Stomach (tissue), 9 donors: ENCODE data around the gene SULF2. TPM values are rescaled to one million over a fixed set of nuclear protein-coding genes. Genes with fewer than 3 reads are reported as not detected.
A peak's percentile ranks its signal among the peaks of the same experiment; 100 is the strongest.

ENCODE experiments used
- DNase-seq, 2 donors: peaks; one replicate each; pipeline versions ENCODE4 v3.0.0 to v3.0.0-alpha.2; 2013 to 2019
- H3K27ac ChIP-seq, 5 donors: fragments of 200-600 bp in 4 of 5; sonication (generic) in 4 of 5; one replicate each; pipeline ENCODE4 v1.5.1; 2013 to 2019; ENCODE audit warnings: mild to moderate bottlenecking in 1 of 5, moderate library complexity in 1 of 5
- H3K27me3 ChIP-seq, 3 donors: fragments of 200-600 bp; sonication (generic); one replicate each; pipeline ENCODE4 v1.5.1; 2017 to 2019; ENCODE audit warnings: mixed run types in 1 of 3
- H3K36me3 ChIP-seq, 4 donors: fragments of 200-600 bp; sonication (generic); 1 replicate in 3 of 4; 2 replicates in 1 of 4; pipeline ENCODE4 v1.5.1; 2016 to 2019
- H3K4me1 ChIP-seq, 4 donors: fragments of 200-600 bp; sonication (generic); one replicate each; pipeline ENCODE4 v1.5.1; 2016 to 2019
- H3K4me3 ChIP-seq, 4 donors: fragments of 200-600 bp; sonication (generic) in 3 of 4; one replicate each; pipeline ENCODE4 v1.5.1; 2016 to 2019; ENCODE audit warnings: mild to moderate bottlenecking in 1 of 4
- H3K9me3 ChIP-seq, 4 donors: fragments of 200-600 bp; sonication (generic); one replicate each; pipeline ENCODE4 v1.5.1; 2016 to 2019
- EP300 ChIP-seq: sonication (generic); formaldehyde crosslinking; IDR thresholded peaks from one replicate; pipeline ENCODE4 v1.6.1; 2017; ENCODE audit warnings: antibody characterized with exemption
- POLR2A ChIP-seq, 4 donors: fragments of 450-650 bp; IDR thresholded peaks; one replicate each; pipeline ENCODE4 v1.6.1; 2016; ENCODE audit warnings: antibody characterized with exemption in 4 of 4, control low read depth in 2 of 4, mild to moderate bottlenecking in 1 of 4, moderate library complexity in 1 of 4
- POLR2AphosphoS5 ChIP-seq, 3 donors: sonication (generic); formaldehyde crosslinking; IDR thresholded peaks; one replicate each; pipeline ENCODE4 v1.6.1; 2016; ENCODE audit warnings: antibody characterized with exemption in 3 of 3
- WGBS, 5 donors: extraction: QIAGEN DNeasy Blood & Tissue Kit in 3 of 5; methylation state at CpG; one replicate each; pipeline versions ENCODE4 v1.1.5 to v1.1.7; 2013 to 2018; 5-methylcytosine and 5-hydroxymethylcytosine counted together
- intact Hi-C: fragments of 100-400 bp; cut with DNase I; formaldehyde crosslinking; loops from one replicate; pipeline ENCODE4 v1.15.1; 2023; ENCODE audit warnings: low total_unique reads
- polyA plus RNA-seq, 3 donors: library from polyadenylated mRNA; stranded (reverse); fragments of 200-250 nt; gene quantifications; one replicate each; pipeline ENCODE4 v1.2.3, GENCODE V29; 2013
- small RNA-seq, 4 donors: library from RNA; depleted of rRNA; stranded (forward); fragments of <200 nt; gene quantifications; one replicate each; pipeline ENCODE3, GENCODE V24; 2016
- total RNA-seq, 5 donors: library from RNA; depleted of rRNA; stranded (reverse); fragments of >200 nt; gene quantifications; one replicate each; pipeline versions ENCODE4 v1.1.0 to v1.2.3, GENCODE V29; 2014 to 2016
- TF ChIP-seq, protein P1 (sequence below), 7 experiments: fragments of 450-650 bp in 4 of 7; fragments of 200-600 bp in 3 of 7; sonication (generic) in 3 of 7; IDR thresholded peaks; one replicate each; pipeline ENCODE4 v1.5.1; 2016 to 2019; ENCODE audit warnings: antibody characterized with exemption in 7 of 7, control low read depth in 2 of 7, mild to moderate bottlenecking in 1 of 7
- donor health status: healthy with polysubstance abuse.
- donor health status: Bipolar disorder and iron deficiency.
- donor health status: healthy.

Gene SULF2
- total and polyA plus RNA-seq, 8 donors, result 9.0 to 226 (median 27.3) TPM

DNA sequence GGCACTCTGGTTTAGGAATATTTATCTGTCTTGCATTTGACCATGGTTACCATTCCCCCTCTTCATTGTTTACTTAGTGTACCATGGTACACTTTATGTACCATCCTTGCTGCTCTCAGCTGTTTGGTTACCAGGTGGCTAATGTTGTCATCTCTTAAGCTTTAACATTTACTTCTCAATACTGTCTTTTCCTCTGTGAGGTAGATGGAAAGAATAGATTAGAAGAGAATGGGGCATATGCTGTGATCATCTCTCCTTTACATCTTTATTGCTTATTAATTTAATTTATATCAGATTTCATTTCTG lies 174.4 kb downstream of the SULF2 start:
- TF ChIP-seq, protein P1, sequence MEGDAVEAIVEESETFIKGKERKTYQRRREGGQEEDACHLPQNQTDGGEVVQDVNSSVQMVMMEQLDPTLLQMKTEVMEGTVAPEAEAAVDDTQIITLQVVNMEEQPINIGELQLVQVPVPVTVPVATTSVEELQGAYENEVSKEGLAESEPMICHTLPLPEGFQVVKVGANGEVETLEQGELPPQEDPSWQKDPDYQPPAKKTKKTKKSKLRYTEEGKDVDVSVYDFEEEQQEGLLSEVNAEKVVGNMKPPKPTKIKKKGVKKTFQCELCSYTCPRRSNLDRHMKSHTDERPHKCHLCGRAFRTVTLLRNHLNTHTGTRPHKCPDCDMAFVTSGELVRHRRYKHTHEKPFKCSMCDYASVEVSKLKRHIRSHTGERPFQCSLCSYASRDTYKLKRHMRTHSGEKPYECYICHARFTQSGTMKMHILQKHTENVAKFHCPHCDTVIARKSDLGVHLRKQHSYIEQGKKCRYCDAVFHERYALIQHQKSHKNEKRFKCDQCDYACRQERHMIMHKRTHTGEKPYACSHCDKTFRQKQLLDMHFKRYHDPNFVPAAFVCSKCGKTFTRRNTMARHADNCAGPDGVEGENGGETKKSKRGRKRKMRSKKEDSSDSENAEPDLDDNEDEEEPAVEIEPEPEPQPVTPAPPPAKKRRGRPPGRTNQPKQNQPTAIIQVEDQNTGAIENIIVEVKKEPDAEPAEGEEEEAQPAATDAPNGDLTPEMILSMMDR (IDR thresholded peaks at IDR 0.05), result no peak
- TF ChIP-seq POLR2A (IDR thresholded peaks at IDR 0.05) (no peak), EP300 (no peak), POLR2AphosphoS5 (IDR thresholded peaks at IDR 0.05) (no peak)
- intact Hi-C loops, result no loop called here
- no peaks in the 10 kb centered on the region for H3K27me3 ChIP-seq
- no peak overlapping the region for H3K4me3 ChIP-seq
- peaks cover 0 to 3% (median 0%) of the 10 kb centered on the region in 4 donors for H3K36me3 ChIP-seq
- no peak for DNase-seq
- peaks cover under 1 to 24% (median 11%) of the 10 kb centered on the region in 4 donors for H3K4me1 ChIP-seq
- no peak overlapping the region for H3K27ac ChIP-seq
- H3K9me3 ChIP-seq, result no peaks in the 10 kb centered on the region

DNA sequence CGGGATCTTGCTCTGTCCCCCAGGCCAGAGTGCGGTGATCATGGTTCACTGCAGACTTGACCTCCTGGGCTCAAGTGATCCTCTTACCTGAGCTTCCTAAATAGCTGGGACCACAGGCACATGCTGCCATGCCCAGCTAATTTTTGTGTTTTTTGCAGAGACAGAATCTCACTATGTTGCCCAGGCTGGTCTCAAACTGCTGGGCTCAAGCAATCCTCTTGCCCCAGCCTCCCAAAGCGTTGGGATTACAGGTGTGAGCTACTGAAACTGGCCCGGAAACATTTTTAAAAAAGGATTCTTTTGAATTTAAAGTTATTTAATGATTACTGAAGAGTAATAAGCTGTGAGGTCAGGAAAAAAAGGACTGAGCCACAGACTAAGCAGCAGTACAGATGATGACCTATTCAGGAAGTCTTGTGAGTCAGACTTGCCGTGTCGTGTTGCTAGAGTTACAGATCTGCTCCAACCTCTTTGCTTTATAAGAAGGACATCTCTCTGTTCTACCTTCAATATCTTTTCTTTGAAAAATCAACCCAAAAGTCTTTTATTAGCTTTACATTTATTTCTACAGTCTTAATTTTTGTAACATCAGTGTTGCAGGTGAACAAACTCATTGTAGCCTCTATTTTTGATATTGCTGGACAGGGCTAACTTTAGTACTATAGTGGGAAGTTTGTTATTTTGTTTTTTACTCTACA lies 174.9 kb downstream of the SULF2 start:
- intact Hi-C loops, result no loop called here
- H3K36me3 ChIP-seq, result peaks cover 0 to 3% (median 0%) of the 10 kb centered on the region in 4 donors
- no peak for TF ChIP-seq POLR2AphosphoS5 (IDR thresholded peaks at IDR 0.05)
- no peak for TF ChIP-seq POLR2A (IDR thresholded peaks at IDR 0.05)
- no peak for TF ChIP-seq EP300
- TF ChIP-seq, protein P1 (IDR thresholded peaks at IDR 0.05), result no peak
- peak overlapping the region; percentile 4 to 52 (median 31) for H3K27ac ChIP-seq
- no peaks in the 10 kb centered on the region for H3K27me3 ChIP-seq
- H3K4me1 ChIP-seq, result peaks cover 3 to 29% (median 11%) of the 10 kb centered on the region in 4 donors
- DNase-seq, result peak; percentile 53 to 81
- no peaks in the 10 kb centered on the region for H3K9me3 ChIP-seq
- H3K4me3 ChIP-seq, result no peak overlapping the region
- WGBS, 5 donors, result 62 to 74% (median 72%) methylated on average over 6 of the region's 6 CpGs

DNA sequence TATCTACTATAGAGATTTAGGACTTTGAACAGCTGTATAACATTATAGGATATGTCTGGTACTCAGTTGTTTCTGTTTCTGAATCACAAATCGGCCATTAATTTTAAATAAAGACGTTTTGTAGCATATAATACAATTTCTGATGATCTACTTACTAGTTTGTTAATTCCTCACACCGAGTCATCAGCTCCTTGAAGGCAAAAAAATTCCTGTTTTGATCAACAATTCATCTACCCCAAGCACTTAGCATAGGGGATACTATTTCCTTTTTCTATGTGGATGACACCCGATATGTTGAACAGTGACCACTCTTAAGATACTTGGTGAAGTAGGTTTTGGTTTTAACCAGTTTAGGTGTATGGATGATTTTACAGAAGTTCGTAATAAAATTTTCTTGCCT lies 176.3 kb downstream of the SULF2 start:
- peaks cover 0 to 3% (median 0%) of the 10 kb centered on the region in 4 donors for H3K36me3 ChIP-seq
- 81 to 93% (median 88%) methylated on average over 5 of the region's 5 CpGs for WGBS, 5 donors
- intact Hi-C loops, result no loop called here
- TF ChIP-seq, protein P1 (IDR thresholded peaks at IDR 0.05), result no peak
- TF ChIP-seq EP300 (no peak), POLR2A (IDR thresholded peaks at IDR 0.05) (no peak), POLR2AphosphoS5 (IDR thresholded peaks at IDR 0.05) (no peak)
- H3K27ac ChIP-seq, result no peak overlapping the region
- H3K4me1 ChIP-seq, result peaks cover 3 to 31% (median 11%) of the 10 kb centered on the region in 4 donors
- H3K27me3 ChIP-seq, result no peaks in the 10 kb centered on the region
- no peak overlapping the region for H3K4me3 ChIP-seq
- H3K9me3 ChIP-seq, result no peaks in the 10 kb centered on the region
- DNase-seq, result no peak

Small RNA genes lying within 50 kb of the gene (small RNA-seq; reads per million reads assigned to genes)
- gene RNU7-173P, result 0 reads per million in 4 donors
